HG03108 (cell line): ENCODE results near the gene BCAT1.

ENCODE experiments used
- ATAC-seq: cut with Tn5 transposase; IDR thresholded peaks from one replicate; pipeline ENCODE4 v1.9.1; 2021; ENCODE audit warnings: moderate library complexity; ENCODE audit not compliant: unreplicated experiment

BCAT1 gene, protein sequence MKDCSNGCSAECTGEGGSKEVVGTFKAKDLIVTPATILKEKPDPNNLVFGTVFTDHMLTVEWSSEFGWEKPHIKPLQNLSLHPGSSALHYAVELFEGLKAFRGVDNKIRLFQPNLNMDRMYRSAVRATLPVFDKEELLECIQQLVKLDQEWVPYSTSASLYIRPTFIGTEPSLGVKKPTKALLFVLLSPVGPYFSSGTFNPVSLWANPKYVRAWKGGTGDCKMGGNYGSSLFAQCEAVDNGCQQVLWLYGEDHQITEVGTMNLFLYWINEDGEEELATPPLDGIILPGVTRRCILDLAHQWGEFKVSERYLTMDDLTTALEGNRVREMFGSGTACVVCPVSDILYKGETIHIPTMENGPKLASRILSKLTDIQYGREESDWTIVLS

GRCh38 chr12:24948757-24949722 lies at the start of gene BCAT1:
TSS of gene BCAT1 (minus strand) at chr12:24949101. CDS start at chr12:24948932, 169 bp downstream.
- ATAC-seq: peak; percentile 17

GRCh38 chr12:24997970-24998582 lies 49.2 kb upstream of the BCAT1 start:
- ATAC-seq: peak; percentile 70

- ATAC-seq: peak; percentile 8
Measured at GRCh38 chr12:24997496-24997895, 48.6 kb upstream of the BCAT1 start.

- ATAC-seq: no peak
Measured at GRCh38 chr12:24996820-24997219, 47.9 kb upstream of the BCAT1 start.

- ATAC-seq: no peak
Measured at GRCh38 chr12:24996102-24996797, 47.3 kb upstream of the BCAT1 start.

DNA sequence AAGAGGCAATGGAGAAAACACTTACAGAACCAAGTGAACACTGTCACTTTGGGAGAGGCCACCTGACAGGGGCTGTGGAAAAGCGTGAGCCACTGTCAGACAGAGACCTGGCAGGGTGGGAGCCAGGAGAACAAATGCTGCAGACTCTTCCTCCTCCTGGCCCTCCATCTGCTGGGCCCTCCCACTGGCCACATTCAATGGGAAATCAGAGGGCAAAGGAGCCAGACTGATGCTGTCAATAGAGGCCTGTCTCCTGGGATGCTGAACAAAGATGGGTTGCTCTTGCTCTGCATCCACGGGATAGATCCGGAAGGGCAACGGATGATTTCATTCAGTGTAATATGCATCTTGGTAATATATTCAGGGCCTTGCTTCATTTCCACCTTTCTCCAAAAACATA lies 44.9 kb upstream of the BCAT1 start:
- no peak for ATAC-seq

DNA sequence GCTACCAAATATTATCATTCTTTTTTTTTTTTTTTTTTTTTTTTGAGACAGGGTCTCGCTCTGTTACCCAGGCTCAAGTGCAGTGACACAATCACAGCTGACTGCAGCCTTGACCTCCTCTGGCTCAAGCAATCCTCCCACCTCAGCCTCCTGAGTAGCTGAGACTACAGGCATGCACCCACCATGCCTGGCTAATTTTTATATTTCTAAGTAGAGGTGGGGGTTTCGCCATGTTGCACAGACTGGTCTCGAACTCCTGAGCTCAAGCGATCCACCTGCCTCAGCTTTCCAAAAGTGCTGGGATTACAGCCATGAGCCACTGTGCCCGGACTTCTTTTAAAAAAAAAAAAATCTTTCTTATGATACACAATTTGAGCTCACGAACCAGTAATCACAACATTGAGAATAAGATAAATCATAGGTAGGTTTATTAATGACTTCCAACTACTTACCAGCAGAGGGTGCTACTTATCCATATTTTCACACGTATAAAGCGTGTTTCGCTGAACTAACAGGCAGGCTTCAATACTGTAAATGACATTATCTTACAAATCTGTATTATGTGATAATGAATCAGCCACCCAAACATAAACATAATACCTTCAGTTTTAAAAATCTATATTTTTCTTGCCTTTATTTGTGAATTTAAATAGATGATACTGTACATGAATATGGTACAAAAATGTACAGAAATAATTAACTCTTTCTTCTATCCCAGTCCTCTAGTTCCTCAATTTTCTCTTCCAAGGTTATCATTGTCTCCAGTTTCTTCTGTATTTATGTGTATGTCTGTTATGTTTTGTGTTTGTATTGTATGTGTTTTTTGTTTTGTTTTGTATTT lies 42.5 kb upstream of the BCAT1 start:
- no peak for ATAC-seq

GRCh38 chr12:24989216-24989615 lies 40.3 kb upstream of the BCAT1 start:
- ATAC-seq: no peak

- no peak for ATAC-seq
Measured at GRCh38 chr12:24982250-24982649, 33.3 kb upstream of the BCAT1 start.

DNA sequence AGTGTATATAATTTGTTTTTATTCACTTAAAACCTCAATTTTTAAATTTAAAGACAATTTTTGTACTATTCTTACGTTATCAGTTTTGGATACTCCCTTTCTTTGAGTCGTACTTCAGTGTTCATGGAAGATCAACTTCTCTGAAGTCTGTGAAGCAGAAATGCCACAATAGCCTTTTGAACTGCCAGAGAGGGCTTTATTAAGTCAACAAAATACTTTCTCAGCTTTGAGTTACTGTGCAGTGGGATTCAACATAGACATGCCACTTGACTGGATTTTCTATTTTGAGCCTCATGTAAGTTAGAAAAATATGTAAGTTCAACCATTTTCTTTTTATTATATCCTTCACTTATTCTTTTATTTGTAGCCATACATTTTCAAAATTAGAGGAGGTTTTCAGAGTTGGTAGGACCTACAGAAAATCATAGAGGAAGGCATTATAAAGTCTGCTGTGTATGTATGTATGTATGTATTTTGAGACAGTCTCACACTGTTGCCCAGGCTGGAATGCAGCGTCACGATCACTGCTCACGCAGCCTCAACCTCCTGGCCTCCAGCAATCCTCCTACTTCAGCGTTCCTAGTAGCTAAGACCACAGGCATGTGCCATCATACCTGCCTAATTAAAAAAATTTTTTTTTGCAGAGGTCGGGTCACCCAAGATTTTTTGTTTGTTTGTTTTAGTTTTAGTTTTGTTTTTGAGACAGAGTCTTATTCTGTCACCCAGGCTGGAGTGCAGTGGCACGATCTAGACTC lies 31.3 kb upstream of the BCAT1 start:
- no peak for ATAC-seq

DNA sequence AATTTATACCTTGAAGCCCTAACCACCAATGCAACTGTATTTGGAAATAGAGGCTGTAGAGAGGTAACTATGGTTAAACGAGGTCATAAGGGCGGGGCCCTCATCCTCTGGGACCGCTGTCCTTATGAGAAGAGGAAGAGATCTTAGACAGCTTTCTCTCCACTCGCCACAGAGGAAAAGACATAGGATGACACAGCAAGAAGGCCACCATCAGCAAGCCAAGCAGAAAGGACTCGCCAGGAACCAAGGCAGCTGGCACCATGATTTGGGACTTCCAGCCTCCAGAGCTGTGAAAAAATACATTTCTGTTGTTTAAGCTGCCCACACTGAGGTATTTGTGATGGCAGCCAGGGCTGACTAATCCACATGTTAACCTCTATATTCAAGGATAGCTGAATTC lies 30.4 kb upstream of the BCAT1 start:
- no peak for ATAC-seq

DNA sequence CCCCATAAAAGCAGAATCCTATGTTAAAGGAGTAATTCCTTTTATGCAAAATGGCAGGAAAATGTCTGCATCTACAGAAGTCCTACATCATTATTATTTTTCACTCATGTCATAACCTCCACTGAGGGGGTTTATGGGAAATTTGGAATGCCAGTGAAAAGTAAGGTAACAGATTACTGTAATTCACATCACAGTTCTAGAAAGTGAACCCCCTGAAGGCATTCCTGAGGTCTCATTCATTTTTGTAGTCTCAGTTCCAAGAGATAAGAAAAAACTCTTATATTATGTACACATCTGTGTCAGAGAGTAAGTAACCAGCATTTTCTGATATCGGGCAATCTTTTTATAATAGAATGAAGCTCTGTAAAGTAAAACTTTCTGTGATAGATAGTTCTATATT lies 28.8 kb upstream of the BCAT1 start:
- ATAC-seq: no peak

DNA sequence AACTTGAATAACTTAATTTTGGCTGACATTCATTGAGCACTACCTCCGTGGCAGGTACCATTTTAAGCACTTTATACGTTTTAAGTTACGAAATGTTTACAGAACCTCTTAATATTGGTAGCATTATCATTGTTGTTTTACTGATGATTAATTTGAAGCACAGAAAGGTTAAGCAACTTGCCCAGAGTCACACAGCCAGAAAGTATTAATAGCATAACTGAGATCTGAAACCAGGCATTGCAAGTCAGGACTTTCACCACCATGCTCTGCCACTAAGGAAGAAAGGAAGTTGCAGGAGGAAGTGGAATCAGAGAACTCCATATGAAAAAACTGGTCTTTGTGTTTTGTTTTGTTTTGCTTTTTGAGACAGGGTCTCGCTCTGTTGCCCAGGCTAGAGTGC lies 28.2 kb upstream of the BCAT1 start:
- no peak for ATAC-seq

- no peak for ATAC-seq
Measured at GRCh38 chr12:24975425-24975824, 26.5 kb upstream of the BCAT1 start.

DNA sequence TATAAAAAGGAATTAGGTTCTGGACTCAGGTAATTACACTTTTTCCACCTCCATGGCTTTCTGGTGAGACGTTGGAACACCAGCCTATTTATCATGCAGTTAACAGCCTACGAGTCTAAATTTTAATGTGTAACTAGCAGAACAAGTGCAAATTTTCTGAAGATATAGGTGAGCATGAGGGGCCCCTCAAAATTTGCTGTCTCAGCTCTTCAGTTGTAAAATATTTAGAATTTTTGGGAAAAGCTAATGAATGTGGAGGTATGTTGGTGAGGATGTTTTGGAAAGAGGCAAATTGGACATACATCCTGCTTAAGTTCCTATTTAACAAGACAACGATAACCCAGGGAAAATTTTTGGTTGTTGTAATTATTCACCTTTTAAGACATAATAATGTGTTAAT lies 25.3 kb upstream of the BCAT1 start:
- no peak for ATAC-seq

DNA sequence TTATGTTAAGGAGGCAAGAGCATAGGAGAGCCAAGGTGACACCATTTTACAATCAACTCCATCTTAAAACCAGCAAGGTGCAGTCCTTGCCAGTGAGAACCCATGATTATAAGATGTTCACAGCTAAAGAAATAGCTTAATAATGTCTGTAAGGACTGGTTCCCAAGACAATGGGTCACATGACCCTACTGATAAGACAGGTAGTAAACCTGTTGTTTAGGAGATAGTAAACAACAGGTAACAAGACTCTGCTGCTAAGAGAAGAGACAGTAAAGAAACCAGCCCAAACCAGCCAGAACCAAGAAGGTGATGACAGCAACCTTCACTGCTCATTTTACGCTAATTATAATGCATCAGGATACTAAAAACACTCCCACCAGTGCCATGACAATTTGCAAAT lies 23.2 kb upstream of the BCAT1 start:
- no peak for ATAC-seq

DNA sequence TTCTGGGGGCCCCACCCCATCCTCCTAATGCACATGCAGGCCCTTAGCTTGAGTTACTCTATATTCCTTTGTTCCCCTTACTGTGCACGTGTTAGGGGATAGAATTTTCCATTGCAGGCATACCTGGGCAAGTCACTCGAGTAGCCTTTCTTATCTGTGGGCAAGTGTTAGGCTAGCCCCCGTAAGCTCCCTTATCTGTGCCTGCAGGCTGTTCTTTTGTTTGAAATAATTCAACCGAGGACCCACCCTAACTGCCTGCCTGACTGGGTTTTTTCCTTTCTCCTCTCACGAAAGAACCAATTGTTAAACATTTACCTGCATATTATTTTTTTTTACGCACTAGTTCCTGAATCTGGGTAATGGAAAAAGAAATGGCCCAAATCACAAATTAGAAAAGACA lies 21.3 kb upstream of the BCAT1 start:
- no peak for ATAC-seq

GRCh38 chr12:24966951-24967564 lies 18.2 kb upstream of the BCAT1 start:
- no peak for ATAC-seq

DNA sequence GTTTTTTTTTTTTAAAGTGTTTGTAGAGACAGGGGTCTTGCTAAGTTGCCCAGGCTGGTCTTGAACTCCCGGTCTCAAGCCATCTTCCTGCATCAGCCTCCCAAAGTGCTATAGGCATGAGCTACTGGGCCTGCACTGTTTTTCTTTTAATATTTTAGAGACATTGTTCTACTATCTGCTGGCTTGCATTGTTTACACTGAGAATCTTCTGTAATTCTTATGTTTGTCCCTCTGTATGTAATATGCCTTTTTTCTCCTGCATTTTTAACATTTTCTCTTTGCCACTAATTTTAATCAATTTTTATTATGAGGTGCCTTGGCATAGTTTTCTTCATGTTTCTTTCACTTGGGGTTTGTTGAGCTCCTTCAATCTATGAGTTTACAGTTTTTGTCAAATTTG lies 15.4 kb upstream of the BCAT1 start:
- no peak for ATAC-seq
